MM.1S (cell line): ENCODE data around the gene C3orf20.

Experiments used
- DNase-seq: peaks from one replicate; pipeline ENCODE4 v3.0.0-alpha.2; 2015
- H2AFZ ChIP-seq: fragments of 300-600 bp; sonication (generic); 2 replicates; pipeline ENCODE4 v1.6.0; 2016; ENCODE audit warnings: antibody characterized with exemption, low read length
- H3F3A ChIP-seq: fragments of 300-600 bp; sonication (generic); 2 replicates; pipeline ENCODE4 v1.6.1; 2016; ENCODE audit warnings: mild to moderate bottlenecking, antibody characterized with exemption, low read length, moderate library complexity, mixed read lengths; ENCODE audit not compliant: insufficient read depth
- H3K27ac ChIP-seq: fragments of 300-600 bp; sonication (generic); 2 replicates; pipeline ENCODE4 v1.5.1; 2016; ENCODE audit warnings: mild to moderate bottlenecking, low read length
- H3K27me3 ChIP-seq: fragments of 300-600 bp; sonication (generic); replicated peaks from 2 replicates; pipeline ENCODE4 v1.6.0; 2016; ENCODE audit warnings: low read length; ENCODE audit not compliant: insufficient read depth
- H3K36me3 ChIP-seq: fragments of 300-600 bp; sonication (generic); replicated peaks from 2 replicates; pipeline ENCODE4 v1.6.1; 2016; ENCODE audit warnings: mild to moderate bottlenecking, low read length, mixed read lengths; ENCODE audit not compliant: insufficient read depth
- H3K4me1 ChIP-seq: fragments of 300-600 bp; sonication (generic); 2 replicates; pipeline ENCODE4 v1.6.1; 2016; ENCODE audit warnings: low read length, mixed read lengths
- H3K4me2 ChIP-seq: fragments of 300-600 bp; sonication (generic); 2 replicates; pipeline ENCODE4 v1.6.0; 2016; ENCODE audit warnings: low read depth, low read length
- H3K4me3 ChIP-seq: fragments of 300-600 bp; sonication (generic); 2 replicates; pipeline ENCODE4 v1.5.1; 2016; ENCODE audit warnings: low read length, mixed read lengths
- H3K79me2 ChIP-seq: fragments of 300-600 bp; sonication (generic); 2 replicates; pipeline ENCODE4 v1.6.1; 2016; ENCODE audit warnings: mixed run types, low read length, mixed read lengths
- H3K9ac ChIP-seq: fragments of 300-600 bp; sonication (generic); 2 replicates; pipeline ENCODE4 v1.6.1; 2016; ENCODE audit warnings: low read length, mixed read lengths
- H3K9me2 ChIP-seq: fragments of 300-600 bp; sonication (generic); replicated peaks from 2 replicates; pipeline ENCODE4 v1.6.1; 2016; ENCODE audit warnings: mild to moderate bottlenecking, low read length, mixed read lengths; ENCODE audit not compliant: insufficient read depth
- H3K9me3 ChIP-seq: fragments of 300-600 bp; sonication (generic); replicated peaks from 2 replicates; pipeline ENCODE4 v1.6.1; 2016; ENCODE audit warnings: mild to moderate bottlenecking, low read length, mixed read lengths; ENCODE audit not compliant: insufficient read depth
- H4K20me1 ChIP-seq: fragments of 300-600 bp; sonication (generic); 2 replicates; pipeline ENCODE4 v1.6.1; 2016; ENCODE audit warnings: mild to moderate bottlenecking, low read length, moderate library complexity, mixed read lengths; ENCODE audit not compliant: insufficient read depth
- CTCF ChIP-seq: fragments of 300-600 bp; sonication (generic); IDR thresholded peaks from 2 replicates; pipeline ENCODE4 v1.5.1; 2016; ENCODE audit warnings: antibody characterized with exemption, low read length, mixed read lengths
- EZH2 ChIP-seq: fragments of 300-600 bp; sonication (generic); optimal IDR thresholded peaks from 2 replicates; pipeline ENCODE3; 2017; ENCODE audit warnings: low read depth, mild to moderate bottlenecking, antibody characterized with exemption, low read length, mixed read lengths
- EZH2phosphoT487 ChIP-seq: fragments of 300-600 bp; sonication (generic); IDR thresholded peaks from 2 replicates; pipeline ENCODE4 v1.6.1; 2018; ENCODE audit warnings: antibody characterized with exemption, low read length

C3orf20 gene

GRCh38 chr3:14797731-14798130, 122.8 kb downstream of the C3orf20 start:
- H3K36me3 ChIP-seq, result no peaks in the 10 kb centered on the region
- no peak overlapping the region for H3K4me2 ChIP-seq
- no peaks in the 10 kb centered on the region for H3K79me2 ChIP-seq
- H3K27me3 ChIP-seq, result peaks cover 14% of the 10 kb centered on the region; the same call in 1 of the 2 replicates
- no peak for DNase-seq
- H3K9me3 ChIP-seq, result no peaks in the 10 kb centered on the region
- H3F3A ChIP-seq, result no peaks in the 10 kb centered on the region
- no peak overlapping the region for H3K4me3 ChIP-seq
- no peak overlapping the region for H3K9ac ChIP-seq
- no peaks in the 10 kb centered on the region for H4K20me1 ChIP-seq
- H3K9me2 ChIP-seq, result no peaks in the 10 kb centered on the region
- H2AFZ ChIP-seq, result no peak overlapping the region
- H3K4me1 ChIP-seq, result no peaks in the 10 kb centered on the region
- TF ChIP-seq EZH2phosphoT487 (no peak), CTCF (no peak), EZH2 (no peak)
- H3K27ac ChIP-seq, result no peak overlapping the region

- no peak for DNase-seq
- H3K36me3 ChIP-seq, result no peaks in the 10 kb centered on the region
- H3K4me3 ChIP-seq, result no peak overlapping the region
- H3K9me2 ChIP-seq, result no peaks in the 10 kb centered on the region
- peaks cover 16% of the 10 kb centered on the region; the same call in 1 of the 2 replicates for H3K27me3 ChIP-seq
- TF ChIP-seq EZH2phosphoT487, result no peak
- TF ChIP-seq CTCF, result no peak
- TF ChIP-seq EZH2, result no peak
- no peak overlapping the region for H3K4me2 ChIP-seq
- no peak overlapping the region for H3K27ac ChIP-seq
- no peaks in the 10 kb centered on the region for H3K9me3 ChIP-seq
- no peaks in the 10 kb centered on the region for H3K4me1 ChIP-seq
- no peak overlapping the region for H3K9ac ChIP-seq
- no peaks in the 10 kb centered on the region for H3K79me2 ChIP-seq
- no peaks in the 10 kb centered on the region for H3F3A ChIP-seq
- H4K20me1 ChIP-seq, result no peaks in the 10 kb centered on the region
- no peak overlapping the region for H2AFZ ChIP-seq
Observed at GRCh38 chr3:14798231-14798630, 123.3 kb downstream of the C3orf20 start.

- H3K79me2 ChIP-seq, result no peaks in the 10 kb centered on the region
- no peak for DNase-seq
- no peaks in the 10 kb centered on the region for H3K36me3 ChIP-seq
- TF ChIP-seq EZH2phosphoT487 (no peak), CTCF (no peak), EZH2 (no peak)
- no peak overlapping the region for H3K4me3 ChIP-seq
- H3K9ac ChIP-seq, result no peak overlapping the region
- no peaks in the 10 kb centered on the region for H3K9me3 ChIP-seq
- H3K9me2 ChIP-seq, result no peaks in the 10 kb centered on the region
- H2AFZ ChIP-seq, result no peak overlapping the region
- no peak overlapping the region for H3K27ac ChIP-seq
- no peaks in the 10 kb centered on the region for H3F3A ChIP-seq
- H3K4me2 ChIP-seq, result no peak overlapping the region
- H3K4me1 ChIP-seq, result no peaks in the 10 kb centered on the region
- no peaks in the 10 kb centered on the region for H4K20me1 ChIP-seq
- H3K27me3 ChIP-seq, result peaks cover 16% of the 10 kb centered on the region; the same call in 1 of the 2 replicates
Observed at GRCh38 chr3:14799146-14799545, 124.2 kb downstream of the C3orf20 start.
